ENCODE data around the gene SINHCAF.

Gene SINHCAF

GRCh38 chr12:31231611-31232360 is 94.2 kb downstream of the SINHCAF start:
- no peak for DNase-seq

All from femur (tissue), 1 donor.